Mucosa of rectum (tissue), 2 donors: ENCODE results near the gene NEURL3.
A peak's percentile ranks its signal among the peaks of the same experiment; 100 is the strongest.

Source experiments
- H3K27ac ChIP-seq, 2 donors: one replicate each; pipeline ENCODE4 v1.7.0; 2013; ENCODE audit warnings: inconsistent platforms in 2 of 2, low read depth in 2 of 2, low read length in 2 of 2
- H3K27me3 ChIP-seq, 2 donors: one replicate each; pipeline ENCODE4 v1.7.0; 2013; ENCODE audit warnings: low read length in 2 of 2; ENCODE audit not compliant: control insufficient read depth in 2 of 2, insufficient read depth in 2 of 2
- H3K36me3 ChIP-seq, 2 donors: one replicate each; pipeline ENCODE4 v1.7.0; 2013; ENCODE audit warnings: low read length in 2 of 2; ENCODE audit not compliant: control insufficient read depth in 2 of 2, insufficient read depth in 2 of 2
- H3K4me1 ChIP-seq, 2 donors: one replicate each; pipeline ENCODE4 v1.7.0; 2013; ENCODE audit warnings: low read length in 2 of 2, mild to moderate bottlenecking in 1 of 2; ENCODE audit not compliant: control insufficient read depth in 2 of 2, insufficient read depth in 2 of 2
- H3K4me3 ChIP-seq, 2 donors: one replicate each; pipeline ENCODE4 v1.7.0; 2013; ENCODE audit warnings: low read length in 2 of 2
- H3K9ac ChIP-seq, 2 donors: one replicate each; pipeline ENCODE4 v1.7.0; 2013; ENCODE audit warnings: low read length in 2 of 2, low read depth in 1 of 2, mild to moderate bottlenecking in 1 of 2
- H3K9me3 ChIP-seq, 2 donors: one replicate each; pipeline ENCODE4 v1.7.0; 2013; ENCODE audit warnings: low read length in 2 of 2; ENCODE audit not compliant: control insufficient read depth in 2 of 2
- donor health status: healthy.
- donor health status: Normal muscosa, but diverticular disease.

NEURL3 gene

DNA sequence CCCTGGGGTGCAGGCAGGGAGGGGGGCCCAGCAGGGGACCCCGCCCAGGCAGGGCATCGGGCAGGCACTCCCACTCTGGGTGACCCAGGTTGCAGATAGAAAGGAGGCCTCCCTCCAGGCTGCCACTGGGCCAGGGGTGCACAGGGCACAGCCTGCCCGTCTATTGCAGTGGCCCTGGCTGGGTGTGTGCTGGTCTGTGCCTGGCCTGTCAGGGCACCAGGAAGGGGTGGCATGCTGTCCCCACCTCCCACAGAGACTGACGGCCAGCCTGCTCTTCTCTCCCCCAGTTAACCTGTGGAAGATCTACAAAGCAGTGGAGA is 44.3 kb upstream of the NEURL3 start:
- H3K4me3 ChIP-seq, result no peak overlapping the region
- no peaks in the 10 kb centered on the region for H3K27me3 ChIP-seq
- H3K4me1 ChIP-seq, result peaks cover under 1 to 4% of the 10 kb centered on the region in 2 donors
- no peak overlapping the region for H3K9ac ChIP-seq
- no peaks in the 10 kb centered on the region for H3K9me3 ChIP-seq
- peaks cover 11 to 15% of the 10 kb centered on the region in 2 donors for H3K36me3 ChIP-seq
- no peak overlapping the region for H3K27ac ChIP-seq

DNA sequence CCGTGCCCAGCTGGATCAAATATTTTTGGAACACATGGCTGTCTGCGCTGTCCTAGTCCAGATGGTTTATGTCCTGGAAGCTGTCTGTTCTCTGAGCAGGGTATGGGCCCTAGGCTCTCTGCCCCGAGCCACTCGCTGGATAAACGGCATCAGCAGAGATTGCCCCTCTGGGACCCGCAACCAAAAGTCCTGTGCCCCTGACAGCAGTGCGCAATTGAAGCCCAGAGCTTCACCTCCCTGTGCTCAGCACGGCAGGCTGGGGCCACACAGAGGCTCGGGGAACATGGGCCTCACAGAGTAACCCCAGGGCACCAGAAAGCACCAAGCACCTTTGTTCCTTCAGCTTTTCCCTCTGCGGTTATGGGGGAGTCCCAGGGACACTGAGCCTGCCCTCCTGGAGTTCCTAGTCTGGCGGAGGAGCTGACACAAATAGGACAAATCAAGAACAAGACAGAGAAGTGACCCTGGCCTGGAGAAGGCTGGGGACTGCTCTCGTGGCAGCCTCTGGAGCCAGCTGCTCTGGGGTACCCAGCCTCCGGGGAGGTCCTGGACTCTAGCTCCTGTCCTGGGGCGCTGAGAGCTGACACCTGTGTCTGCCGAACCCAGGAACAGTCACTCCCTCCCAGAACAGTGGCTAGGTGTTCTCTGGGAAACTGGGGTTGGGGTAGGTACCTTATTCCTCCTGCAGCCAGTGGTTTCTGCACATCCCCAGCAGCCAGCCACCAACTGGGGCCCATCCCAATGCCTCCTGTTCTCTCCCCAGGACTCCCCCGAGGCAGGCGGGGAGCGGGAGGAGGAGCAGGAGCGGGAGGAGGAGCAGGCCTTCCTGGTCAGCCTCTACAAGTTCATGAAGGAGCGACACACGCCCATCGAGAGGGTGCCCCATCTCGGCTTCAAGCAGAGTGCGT is 43.7 kb upstream of the NEURL3 start:
- Histone ChIP-seq H3K4me1 (peaks cover 0 to 2% of the 10 kb centered on the region in 2 donors), H3K36me3 (peaks cover 11 to 15% of the 10 kb centered on the region in 2 donors), H3K27me3 (no peaks in the 10 kb centered on the region), H3K9me3 (no peaks in the 10 kb centered on the region), H3K4me3 (no peak overlapping the region), H3K9ac (peak overlapping the region in 1 of 2 donors; percentile 3), H3K27ac (no peak overlapping the region)

- no peak overlapping the region for H3K27ac ChIP-seq
- H3K9ac ChIP-seq, result no peak overlapping the region
These were observed 42.6 kb upstream of the NEURL3 start for GRCh38 chr2:96547731-96548171.

GRCh38 chr2:96547203-96547641 is 42.1 kb upstream of the NEURL3 start:
- no peak overlapping the region for H3K4me3 ChIP-seq
- peaks cover 11 to 18% of the 10 kb centered on the region in 2 donors for H3K36me3 ChIP-seq

More at GRCh38 chr2:96547731-96548171, 42.6 kb upstream of the NEURL3 start:
- Histone ChIP-seq H3K4me3 (no peak overlapping the region), H3K36me3 (peaks cover 11 to 16% of the 10 kb centered on the region in 2 donors), H3K9me3 (no peaks in the 10 kb centered on the region), H3K27me3 (no peaks in the 10 kb centered on the region), H3K4me1 (peaks cover 0 to 2% of the 10 kb centered on the region in 2 donors)

DNA sequence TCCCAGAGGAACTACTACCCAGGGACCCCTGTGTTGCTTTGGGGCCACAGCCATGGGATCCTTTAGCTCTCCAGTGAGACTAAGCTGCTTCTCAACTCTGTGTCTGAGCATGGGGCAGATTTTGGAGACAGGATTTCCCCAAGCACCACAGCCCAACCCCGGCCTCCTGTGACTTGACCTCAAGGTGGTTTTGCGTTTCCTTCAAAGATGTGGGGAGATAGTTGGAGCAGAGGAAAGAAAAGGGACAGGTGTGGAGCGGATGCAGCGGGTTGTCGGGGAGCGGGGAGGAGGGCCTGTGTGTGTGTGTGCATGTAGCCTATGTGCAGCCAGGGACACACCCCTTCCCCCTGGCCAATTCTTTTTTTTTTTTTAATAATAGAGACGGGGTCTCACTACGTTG is 41.6 kb upstream of the NEURL3 start:
- peaks cover 11 to 18% of the 10 kb centered on the region in 2 donors for H3K36me3 ChIP-seq
- no peak overlapping the region for H3K4me3 ChIP-seq
- no peak overlapping the region for H3K9ac ChIP-seq
- peaks cover 0 to 2% of the 10 kb centered on the region in 2 donors for H3K4me1 ChIP-seq
- no peaks in the 10 kb centered on the region for H3K9me3 ChIP-seq
- H3K27me3 ChIP-seq, result no peaks in the 10 kb centered on the region
- no peak overlapping the region for H3K27ac ChIP-seq

More at GRCh38 chr2:96547203-96547641, 42.1 kb upstream of the NEURL3 start:
- no peaks in the 10 kb centered on the region for H3K27me3 ChIP-seq
- no peaks in the 10 kb centered on the region for H3K9me3 ChIP-seq
- H3K4me1 ChIP-seq, result peaks cover 0 to 2% of the 10 kb centered on the region in 2 donors
- no peak overlapping the region for H3K27ac ChIP-seq
- H3K9ac ChIP-seq, result no peak overlapping the region

DNA sequence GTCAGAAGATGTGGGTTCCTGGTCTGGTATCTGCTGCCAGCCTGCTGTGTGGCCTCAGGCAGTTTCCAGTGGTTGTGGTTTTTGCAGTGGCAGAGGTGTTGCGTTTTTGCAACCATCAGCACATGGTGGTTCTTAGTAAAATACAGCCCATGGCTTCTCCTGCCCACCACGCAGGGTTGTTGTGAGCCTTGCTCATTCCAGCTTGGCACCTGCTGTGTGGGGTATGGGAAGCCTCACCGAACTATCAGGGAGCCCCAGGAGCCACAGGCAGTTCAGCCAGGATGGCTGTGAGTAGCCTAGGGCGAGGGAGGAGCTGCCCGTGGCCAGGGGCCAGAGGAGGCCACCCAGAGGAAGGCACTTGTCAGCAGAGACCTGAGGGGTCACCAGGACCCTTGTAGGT is 41.2 kb upstream of the NEURL3 start:
- peaks cover 0 to 2% of the 10 kb centered on the region in 2 donors for H3K4me1 ChIP-seq
- no peaks in the 10 kb centered on the region for H3K9me3 ChIP-seq
- peaks cover 11 to 18% of the 10 kb centered on the region in 2 donors for H3K36me3 ChIP-seq
- no peak overlapping the region for H3K4me3 ChIP-seq
- H3K9ac ChIP-seq, result no peak overlapping the region
- H3K27me3 ChIP-seq, result no peaks in the 10 kb centered on the region
- no peak overlapping the region for H3K27ac ChIP-seq

- H3K4me1 ChIP-seq, result peaks cover 18 to 19% of the 10 kb centered on the region in 2 donors
- peaks cover 0 to 3% of the 10 kb centered on the region in 2 donors for H3K27me3 ChIP-seq
- H3K27ac ChIP-seq, result no peak overlapping the region
- H3K9me3 ChIP-seq, result no peaks in the 10 kb centered on the region
- no peak overlapping the region for H3K9ac ChIP-seq
- H3K4me3 ChIP-seq, result no peak overlapping the region
- peaks cover 2 to 5% of the 10 kb centered on the region in 2 donors for H3K36me3 ChIP-seq
These were observed 37.3 kb upstream of the NEURL3 start for GRCh38 chr2:96542357-96542977.

DNA sequence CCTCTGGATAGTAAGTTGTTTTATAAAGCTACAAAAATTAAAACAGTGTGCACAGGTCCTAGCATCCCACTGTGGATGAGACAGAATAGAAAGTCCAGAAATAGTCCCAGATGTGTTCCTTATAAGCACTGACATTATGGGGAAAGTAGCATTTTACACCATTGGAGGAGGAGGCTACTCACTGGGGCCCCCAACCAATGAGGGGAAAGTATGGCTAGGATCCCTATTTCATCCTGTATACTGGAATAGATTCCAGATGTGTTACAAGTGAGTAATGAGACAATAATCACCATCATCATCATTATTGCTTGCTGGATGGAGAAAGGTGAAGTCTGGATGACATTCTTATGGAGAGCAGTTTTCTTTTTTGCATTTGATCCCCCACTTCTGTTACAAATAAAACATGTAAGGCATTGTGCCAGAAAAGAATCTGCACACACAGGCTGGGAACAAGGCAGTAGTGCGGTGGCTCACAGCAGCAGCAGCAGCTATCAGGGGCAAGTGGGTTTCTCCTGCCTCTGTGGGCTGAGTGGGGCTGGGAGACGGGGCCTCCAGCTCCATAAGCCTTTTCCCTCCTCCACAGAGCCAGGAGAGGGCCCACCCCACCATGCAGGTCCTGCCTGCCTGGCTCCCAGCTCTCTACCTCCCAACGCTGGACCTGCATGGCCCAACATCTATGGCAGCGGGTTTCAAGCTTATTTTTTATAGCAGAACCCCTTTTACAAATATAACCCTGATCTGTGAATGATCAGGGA is 36.4 kb upstream of the NEURL3 start:
- Histone ChIP-seq H3K9ac (no peak overlapping the region), H3K27ac (no peak overlapping the region), H3K36me3 (peaks cover 0 to 3% of the 10 kb centered on the region in 2 donors), H3K27me3 (peaks cover 0 to 3% of the 10 kb centered on the region in 2 donors), H3K9me3 (no peaks in the 10 kb centered on the region), H3K4me1 (peaks cover 19 to 20% of the 10 kb centered on the region in 2 donors), H3K4me3 (no peak overlapping the region)

- Histone ChIP-seq H3K27me3 (peaks cover 0 to 3% of the 10 kb centered on the region in 2 donors), H3K9ac (no peak overlapping the region), H3K36me3 (peaks cover 0 to 3% of the 10 kb centered on the region in 2 donors), H3K27ac (no peak overlapping the region), H3K4me1 (peaks cover 24 to 30% of the 10 kb centered on the region in 2 donors), H3K4me3 (no peak overlapping the region), H3K9me3 (no peaks in the 10 kb centered on the region)
These were observed 35.0 kb upstream of the NEURL3 start for GRCh38 chr2:96540136-96540535.
